ENCODE measurements around the gene NPHP1.

DNA sequence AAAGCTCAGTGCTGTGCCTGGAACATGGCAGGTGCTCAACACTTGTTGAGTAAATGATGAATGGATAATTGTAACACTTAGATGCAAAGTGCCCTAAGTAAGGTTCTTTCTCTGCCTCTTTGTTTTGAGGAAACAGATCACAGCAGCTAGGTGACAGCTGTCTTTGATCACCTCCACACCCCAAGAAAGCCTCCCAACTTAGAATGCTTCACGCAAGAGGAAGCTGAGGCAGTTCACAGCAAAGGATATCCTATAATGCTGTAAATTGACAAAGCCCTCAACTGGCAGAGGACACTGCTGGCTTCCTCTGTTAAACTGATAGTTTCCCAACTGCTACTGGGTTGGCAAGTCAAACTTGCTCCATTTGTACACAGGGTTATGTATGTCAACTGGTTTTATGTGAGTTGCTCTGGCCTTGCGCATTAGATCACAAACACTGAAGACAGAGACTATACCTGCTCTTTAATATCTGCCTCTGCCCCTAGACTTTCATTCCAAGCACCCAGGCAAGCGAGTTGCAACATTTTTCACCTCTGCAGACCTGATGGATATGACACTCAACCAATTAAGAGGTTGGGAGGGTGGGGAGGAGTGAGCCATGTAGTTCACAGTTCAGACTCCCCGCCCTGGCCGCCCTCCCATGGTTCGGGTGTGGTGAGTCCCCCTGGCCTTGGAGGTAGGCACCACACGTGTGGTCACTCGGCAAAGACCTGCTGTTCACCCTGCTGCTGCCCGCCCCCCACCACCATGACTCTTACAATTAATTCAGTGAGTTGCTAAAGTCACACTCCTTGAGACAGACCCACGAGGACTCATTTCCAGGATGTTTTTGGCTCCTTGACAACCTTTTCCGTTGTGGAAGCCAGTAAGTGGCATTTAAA, 84.4 kb downstream of the NPHP1 start:
- TF ChIP-seq, protein P1, sequence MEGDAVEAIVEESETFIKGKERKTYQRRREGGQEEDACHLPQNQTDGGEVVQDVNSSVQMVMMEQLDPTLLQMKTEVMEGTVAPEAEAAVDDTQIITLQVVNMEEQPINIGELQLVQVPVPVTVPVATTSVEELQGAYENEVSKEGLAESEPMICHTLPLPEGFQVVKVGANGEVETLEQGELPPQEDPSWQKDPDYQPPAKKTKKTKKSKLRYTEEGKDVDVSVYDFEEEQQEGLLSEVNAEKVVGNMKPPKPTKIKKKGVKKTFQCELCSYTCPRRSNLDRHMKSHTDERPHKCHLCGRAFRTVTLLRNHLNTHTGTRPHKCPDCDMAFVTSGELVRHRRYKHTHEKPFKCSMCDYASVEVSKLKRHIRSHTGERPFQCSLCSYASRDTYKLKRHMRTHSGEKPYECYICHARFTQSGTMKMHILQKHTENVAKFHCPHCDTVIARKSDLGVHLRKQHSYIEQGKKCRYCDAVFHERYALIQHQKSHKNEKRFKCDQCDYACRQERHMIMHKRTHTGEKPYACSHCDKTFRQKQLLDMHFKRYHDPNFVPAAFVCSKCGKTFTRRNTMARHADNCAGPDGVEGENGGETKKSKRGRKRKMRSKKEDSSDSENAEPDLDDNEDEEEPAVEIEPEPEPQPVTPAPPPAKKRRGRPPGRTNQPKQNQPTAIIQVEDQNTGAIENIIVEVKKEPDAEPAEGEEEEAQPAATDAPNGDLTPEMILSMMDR (IDR thresholded peaks at IDR 0.05 in 8 of 11, conservative IDR thresholded peaks at IDR 0.05 in 3 of 11): no peak
- no peak for TF ChIP-seq POLR2AphosphoS5 (IDR thresholded peaks at IDR 0.05)
- TF ChIP-seq POLR2A (IDR thresholded peaks at IDR 0.05): no peak
